Gastrocnemius medialis (tissue), 4 donors: ENCODE results near the gene CMTR2.

Experiments
- POLR2A ChIP-seq, 2 donors: fragments of 450-650 bp; IDR thresholded peaks; one replicate each; pipeline ENCODE4 v1.6.1; 2017; ENCODE audit warnings: antibody characterized with exemption in 2 of 2, mild to moderate bottlenecking in 2 of 2, moderate library complexity in 2 of 2
- TF ChIP-seq, protein P1 (sequence below), 5 experiments: fragments of 450-650 bp in 3 of 5; fragments of 200-600 bp in 2 of 5; sonication (generic) in 2 of 5; IDR thresholded peaks in 4 of 5; conservative IDR thresholded peaks in 1 of 5; 1 replicate in 4 of 5; 2 replicates in 1 of 5; pipeline ENCODE4 v1.5.1; 2016 to 2019; ENCODE audit warnings: antibody characterized with exemption in 5 of 5, mild to moderate bottlenecking in 3 of 5, moderate library complexity in 3 of 5

GRCh38 chr16:71295950-71296349 lies 6.7 kb upstream of the CMTR2 start:
- TF ChIP-seq, protein P1, sequence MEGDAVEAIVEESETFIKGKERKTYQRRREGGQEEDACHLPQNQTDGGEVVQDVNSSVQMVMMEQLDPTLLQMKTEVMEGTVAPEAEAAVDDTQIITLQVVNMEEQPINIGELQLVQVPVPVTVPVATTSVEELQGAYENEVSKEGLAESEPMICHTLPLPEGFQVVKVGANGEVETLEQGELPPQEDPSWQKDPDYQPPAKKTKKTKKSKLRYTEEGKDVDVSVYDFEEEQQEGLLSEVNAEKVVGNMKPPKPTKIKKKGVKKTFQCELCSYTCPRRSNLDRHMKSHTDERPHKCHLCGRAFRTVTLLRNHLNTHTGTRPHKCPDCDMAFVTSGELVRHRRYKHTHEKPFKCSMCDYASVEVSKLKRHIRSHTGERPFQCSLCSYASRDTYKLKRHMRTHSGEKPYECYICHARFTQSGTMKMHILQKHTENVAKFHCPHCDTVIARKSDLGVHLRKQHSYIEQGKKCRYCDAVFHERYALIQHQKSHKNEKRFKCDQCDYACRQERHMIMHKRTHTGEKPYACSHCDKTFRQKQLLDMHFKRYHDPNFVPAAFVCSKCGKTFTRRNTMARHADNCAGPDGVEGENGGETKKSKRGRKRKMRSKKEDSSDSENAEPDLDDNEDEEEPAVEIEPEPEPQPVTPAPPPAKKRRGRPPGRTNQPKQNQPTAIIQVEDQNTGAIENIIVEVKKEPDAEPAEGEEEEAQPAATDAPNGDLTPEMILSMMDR (IDR thresholded peaks at IDR 0.05 in 4 of 5, conservative IDR thresholded peaks at IDR 0.05 in 1 of 5), result no peak
- no peak for TF ChIP-seq POLR2A (IDR thresholded peaks at IDR 0.05)
